HepG2 (cell line): ENCODE measurements around the gene CLIC1. TPM values are rescaled to one million over a fixed set of nuclear protein-coding genes. Genes with fewer than 3 reads are reported as not detected.

Experiments used
- GTF3A ChIP-seq: sonication (generic); formaldehyde crosslinking; conservative IDR thresholded peaks from 2 replicates; pipeline ENCODE4 v1.4.0; 2020; ENCODE audit warnings: mild to moderate bottlenecking, missing genetic modification reagents
- KDM4B ChIP-seq: sonication (generic); formaldehyde crosslinking; IDR thresholded peaks from 2 replicates; pipeline ENCODE4 v1.4.0; 2020; ENCODE audit warnings: missing genetic modification reagents
- MAF1 ChIP-seq: sonication (generic); formaldehyde crosslinking; IDR thresholded peaks from 2 replicates; pipeline ENCODE4 v1.5.0; 2020; ENCODE audit warnings: missing genetic modification reagents, borderline replicate concordance
- MLLT10 ChIP-seq: sonication (generic); formaldehyde crosslinking; IDR thresholded peaks from 2 replicates; pipeline ENCODE4 v1.4.0; 2020; ENCODE audit warnings: missing genetic modification reagents
- PTBP1 ChIP-seq: fragments of 200-400 bp; formaldehyde crosslinking; IDR thresholded peaks from 2 replicates; pipeline ENCODE4 v1.6.1; 2018; ENCODE audit warnings: low read length, low read depth; ENCODE audit not compliant: poor library complexity, severe bottlenecking
- ZFP36L2 ChIP-seq: sonication (generic); formaldehyde crosslinking; IDR thresholded peaks from 2 replicates; pipeline ENCODE4 v1.4.0; 2020; ENCODE audit warnings: missing genetic modification reagents
- ZNF337 ChIP-seq: sonication (generic); formaldehyde crosslinking; IDR thresholded peaks from 2 replicates; pipeline ENCODE4 v1.5.1; 2020; ENCODE audit warnings: missing genetic modification reagents, low read depth, mild to moderate bottlenecking, borderline replicate concordance
- ZNF550 ChIP-seq: sonication (generic); formaldehyde crosslinking; IDR thresholded peaks from 2 replicates; pipeline ENCODE4 v1.4.0; 2020; ENCODE audit warnings: mild to moderate bottlenecking, missing genetic modification reagents, borderline replicate concordance
- ZNF598 ChIP-seq: sonication (generic); formaldehyde crosslinking; IDR thresholded peaks from 2 replicates; pipeline ENCODE4 v1.5.1; 2020; ENCODE audit warnings: mild to moderate bottlenecking, missing genetic modification reagents, borderline replicate concordance
- polyA plus RNA-seq, 8 experiments: library from polyadenylated mRNA; depleted of rRNA in 3 of 8; stranded (reverse) in 7 of 8; unstranded in 1 of 8; fragments of >200 nt; fragmentation: Illumina TruSeq in 4 of 8; extraction: Trizol in 4 of 8; gene quantifications; 2 replicates each; pipeline versions ENCODE4 v1.2.1 to v1.2.3, GENCODE V29; 2011 to 2016; ENCODE audit warnings: low read depth in 4 of 8, missing spikeins in 1 of 8, mixed read lengths in 1 of 8; ENCODE audit not compliant: insufficient read depth in 1 of 8
- total RNA-seq, 5 experiments: library from RNA; depleted of rRNA; stranded (reverse); fragments of >200 nt; fragmentation: Illumina TruSeq; extraction: Trizol; gene quantifications; 2 replicates each; pipeline ENCODE4 v1.2.3, GENCODE V29; 2016; ENCODE audit warnings: low read depth in 1 of 5
- TF ChIP-seq, protein P1 (sequence below): sonication (generic); formaldehyde crosslinking; IDR thresholded peaks from 2 replicates; pipeline ENCODE4 v1.4.0; 2020; ENCODE audit warnings: missing genetic modification reagents, borderline replicate concordance
- TF ChIP-seq, protein P2 (sequence below): sonication (generic); formaldehyde crosslinking; IDR thresholded peaks from 2 replicates; pipeline ENCODE4 v1.4.0; 2020; ENCODE audit warnings: missing genetic modification reagents
- TF ChIP-seq, protein P3 (sequence below): sonication (generic); formaldehyde crosslinking; IDR thresholded peaks from 2 replicates; pipeline ENCODE4 v1.9.0; 2021; ENCODE audit warnings: missing genetic modification reagents, borderline replicate concordance
- TF ChIP-seq, protein P4 (sequence below): sonication (generic); formaldehyde crosslinking; IDR thresholded peaks from 2 replicates; pipeline ENCODE4 v1.4.0; 2020; ENCODE audit warnings: missing genetic modification reagents
- TF ChIP-seq, protein P5 (sequence below): sonication (generic); formaldehyde crosslinking; IDR thresholded peaks from 2 replicates; pipeline ENCODE4 v1.8.0; 2022; ENCODE audit warnings: missing genetic modification reagents, mild to moderate bottlenecking, moderate library complexity, borderline replicate concordance

CLIC1 gene
- total and polyA plus RNA-seq, 2 of the 13 experiments (the other 11 are each of a cell fraction or from before 2014, with no cell fraction given) = 602 to 891 TPM

DNA sequence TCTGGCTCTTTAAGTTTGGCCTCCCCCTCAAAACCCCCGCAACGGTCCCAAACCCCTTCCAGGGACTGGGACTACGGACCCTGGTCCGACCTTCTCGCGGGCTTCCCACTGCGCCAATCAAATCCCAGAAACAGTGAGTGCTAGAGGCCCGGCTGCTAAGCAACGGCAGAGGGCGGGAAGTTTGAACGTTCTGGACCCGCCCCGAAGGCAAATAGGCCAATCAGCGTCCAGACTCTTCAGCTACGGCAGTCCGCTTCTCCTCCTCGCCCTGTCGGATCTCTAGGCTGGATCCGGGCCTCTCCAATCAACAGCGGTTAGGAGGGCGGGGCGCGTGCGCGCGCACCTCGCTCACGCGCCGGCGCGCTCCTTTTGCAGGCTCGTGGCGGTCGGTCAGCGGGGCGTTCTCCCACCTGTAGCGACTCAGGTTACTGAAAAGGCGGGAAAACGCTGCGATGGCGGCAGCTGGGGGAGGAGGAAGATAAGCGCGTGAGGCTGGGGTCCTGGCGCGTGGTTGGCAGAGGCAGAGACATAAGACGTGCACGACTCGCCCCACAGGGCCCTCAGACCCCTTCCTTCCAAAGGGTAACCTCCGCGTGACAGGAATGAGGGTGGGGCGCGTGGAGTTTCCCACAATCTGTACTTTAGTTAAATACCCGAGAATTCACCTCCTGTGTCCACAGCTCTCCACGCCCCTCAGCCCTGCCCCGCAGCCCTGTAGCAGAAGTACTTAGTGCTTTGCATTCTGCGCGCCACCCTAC lies 3.5 kb upstream of the CLIC1 start, which contains the start of gene MSH5 (continued):
- TF ChIP-seq, protein P1, sequence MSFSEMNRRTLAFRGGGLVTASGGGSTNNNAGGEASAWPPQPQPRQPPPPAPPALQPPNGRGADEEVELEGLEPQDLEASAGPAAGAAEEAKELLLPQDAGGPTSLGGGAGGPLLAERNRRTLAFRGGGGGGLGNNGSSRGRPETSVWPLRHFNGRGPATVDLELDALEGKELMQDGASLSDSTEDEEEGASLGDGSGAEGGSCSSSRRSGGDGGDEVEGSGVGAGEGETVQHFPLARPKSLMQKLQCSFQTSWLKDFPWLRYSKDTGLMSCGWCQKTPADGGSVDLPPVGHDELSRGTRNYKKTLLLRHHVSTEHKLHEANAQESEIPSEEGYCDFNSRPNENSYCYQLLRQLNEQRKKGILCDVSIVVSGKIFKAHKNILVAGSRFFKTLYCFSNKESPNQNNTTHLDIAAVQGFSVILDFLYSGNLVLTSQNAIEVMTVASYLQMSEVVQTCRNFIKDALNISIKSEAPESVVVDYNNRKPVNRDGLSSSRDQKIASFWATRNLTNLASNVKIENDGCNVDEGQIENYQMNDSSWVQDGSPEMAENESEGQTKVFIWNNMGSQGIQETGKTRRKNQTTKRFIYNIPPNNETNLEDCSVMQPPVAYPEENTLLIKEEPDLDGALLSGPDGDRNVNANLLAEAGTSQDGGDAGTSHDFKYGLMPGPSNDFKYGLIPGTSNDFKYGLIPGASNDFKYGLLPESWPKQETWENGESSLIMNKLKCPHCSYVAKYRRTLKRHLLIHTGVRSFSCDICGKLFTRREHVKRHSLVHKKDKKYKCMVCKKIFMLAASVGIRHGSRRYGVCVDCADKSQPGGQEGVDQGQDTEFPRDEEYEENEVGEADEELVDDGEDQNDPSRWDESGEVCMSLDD (CRISPR knock-in tag) = peak; percentile 78; the same call in 1 of the 2 replicates
- TF ChIP-seq, protein P2, sequence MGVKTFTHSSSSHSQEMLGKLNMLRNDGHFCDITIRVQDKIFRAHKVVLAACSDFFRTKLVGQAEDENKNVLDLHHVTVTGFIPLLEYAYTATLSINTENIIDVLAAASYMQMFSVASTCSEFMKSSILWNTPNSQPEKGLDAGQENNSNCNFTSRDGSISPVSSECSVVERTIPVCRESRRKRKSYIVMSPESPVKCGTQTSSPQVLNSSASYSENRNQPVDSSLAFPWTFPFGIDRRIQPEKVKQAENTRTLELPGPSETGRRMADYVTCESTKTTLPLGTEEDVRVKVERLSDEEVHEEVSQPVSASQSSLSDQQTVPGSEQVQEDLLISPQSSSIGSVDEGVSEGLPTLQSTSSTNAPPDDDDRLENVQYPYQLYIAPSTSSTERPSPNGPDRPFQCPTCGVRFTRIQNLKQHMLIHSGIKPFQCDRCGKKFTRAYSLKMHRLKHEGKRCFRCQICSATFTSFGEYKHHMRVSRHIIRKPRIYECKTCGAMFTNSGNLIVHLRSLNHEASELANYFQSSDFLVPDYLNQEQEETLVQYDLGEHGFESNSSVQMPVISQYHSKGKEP (CRISPR knock-in tag) = no peak
- TF ChIP-seq MAF1 (CRISPR knock-in tag) (0 out of 2 replicates have a peak, but pooled peaks have one; percentile 73), KDM4B (CRISPR knock-in tag) (no peak), ZNF550 (CRISPR knock-in tag) (0 out of 2 replicates have a peak, but pooled peaks have one; percentile 66), ZFP36L2 (CRISPR knock-in tag) (0 out of 2 replicates have a peak, but pooled peaks have one; percentile 60), ZNF598 (CRISPR knock-in tag) (peak; percentile 96), GTF3A (CRISPR knock-in tag) (no peak), ZNF337 (CRISPR knock-in tag) (peak; percentile 95), PTBP1 (no peak), MLLT10 (CRISPR knock-in tag) (no peak)
- TF ChIP-seq, protein P3, sequence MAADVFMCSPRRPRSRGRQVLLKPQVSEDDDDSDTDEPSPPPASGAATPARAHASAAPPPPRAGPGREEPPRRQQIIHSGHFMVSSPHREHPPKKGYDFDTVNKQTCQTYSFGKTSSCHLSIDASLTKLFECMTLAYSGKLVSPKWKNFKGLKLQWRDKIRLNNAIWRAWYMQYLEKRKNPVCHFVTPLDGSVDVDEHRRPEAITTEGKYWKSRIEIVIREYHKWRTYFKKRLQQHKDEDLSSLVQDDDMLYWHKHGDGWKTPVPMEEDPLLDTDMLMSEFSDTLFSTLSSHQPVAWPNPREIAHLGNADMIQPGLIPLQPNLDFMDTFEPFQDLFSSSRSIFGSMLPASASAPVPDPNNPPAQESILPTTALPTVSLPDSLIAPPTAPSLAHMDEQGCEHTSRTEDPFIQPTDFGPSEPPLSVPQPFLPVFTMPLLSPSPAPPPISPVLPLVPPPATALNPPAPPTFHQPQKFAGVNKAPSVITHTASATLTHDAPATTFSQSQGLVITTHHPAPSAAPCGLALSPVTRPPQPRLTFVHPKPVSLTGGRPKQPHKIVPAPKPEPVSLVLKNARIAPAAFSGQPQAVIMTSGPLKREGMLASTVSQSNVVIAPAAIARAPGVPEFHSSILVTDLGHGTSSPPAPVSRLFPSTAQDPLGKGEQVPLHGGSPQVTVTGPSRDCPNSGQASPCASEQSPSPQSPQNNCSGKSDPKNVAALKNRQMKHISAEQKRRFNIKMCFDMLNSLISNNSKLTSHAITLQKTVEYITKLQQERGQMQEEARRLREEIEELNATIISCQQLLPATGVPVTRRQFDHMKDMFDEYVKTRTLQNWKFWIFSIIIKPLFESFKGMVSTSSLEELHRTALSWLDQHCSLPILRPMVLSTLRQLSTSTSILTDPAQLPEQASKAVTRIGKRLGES (CRISPR knock-in tag) = no peak; the same call in 1 of the 2 replicates
- TF ChIP-seq, protein P4, sequence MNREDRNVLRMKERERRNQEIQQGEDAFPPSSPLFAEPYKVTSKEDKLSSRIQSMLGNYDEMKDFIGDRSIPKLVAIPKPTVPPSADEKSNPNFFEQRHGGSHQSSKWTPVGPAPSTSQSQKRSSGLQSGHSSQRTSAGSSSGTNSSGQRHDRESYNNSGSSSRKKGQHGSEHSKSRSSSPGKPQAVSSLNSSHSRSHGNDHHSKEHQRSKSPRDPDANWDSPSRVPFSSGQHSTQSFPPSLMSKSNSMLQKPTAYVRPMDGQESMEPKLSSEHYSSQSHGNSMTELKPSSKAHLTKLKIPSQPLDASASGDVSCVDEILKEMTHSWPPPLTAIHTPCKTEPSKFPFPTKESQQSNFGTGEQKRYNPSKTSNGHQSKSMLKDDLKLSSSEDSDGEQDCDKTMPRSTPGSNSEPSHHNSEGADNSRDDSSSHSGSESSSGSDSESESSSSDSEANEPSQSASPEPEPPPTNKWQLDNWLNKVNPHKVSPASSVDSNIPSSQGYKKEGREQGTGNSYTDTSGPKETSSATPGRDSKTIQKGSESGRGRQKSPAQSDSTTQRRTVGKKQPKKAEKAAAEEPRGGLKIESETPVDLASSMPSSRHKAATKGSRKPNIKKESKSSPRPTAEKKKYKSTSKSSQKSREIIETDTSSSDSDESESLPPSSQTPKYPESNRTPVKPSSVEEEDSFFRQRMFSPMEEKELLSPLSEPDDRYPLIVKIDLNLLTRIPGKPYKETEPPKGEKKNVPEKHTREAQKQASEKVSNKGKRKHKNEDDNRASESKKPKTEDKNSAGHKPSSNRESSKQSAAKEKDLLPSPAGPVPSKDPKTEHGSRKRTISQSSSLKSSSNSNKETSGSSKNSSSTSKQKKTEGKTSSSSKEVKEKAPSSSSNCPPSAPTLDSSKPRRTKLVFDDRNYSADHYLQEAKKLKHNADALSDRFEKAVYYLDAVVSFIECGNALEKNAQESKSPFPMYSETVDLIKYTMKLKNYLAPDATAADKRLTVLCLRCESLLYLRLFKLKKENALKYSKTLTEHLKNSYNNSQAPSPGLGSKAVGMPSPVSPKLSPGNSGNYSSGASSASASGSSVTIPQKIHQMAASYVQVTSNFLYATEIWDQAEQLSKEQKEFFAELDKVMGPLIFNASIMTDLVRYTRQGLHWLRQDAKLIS (CRISPR knock-in tag) = no peak
- TF ChIP-seq, protein P5, sequence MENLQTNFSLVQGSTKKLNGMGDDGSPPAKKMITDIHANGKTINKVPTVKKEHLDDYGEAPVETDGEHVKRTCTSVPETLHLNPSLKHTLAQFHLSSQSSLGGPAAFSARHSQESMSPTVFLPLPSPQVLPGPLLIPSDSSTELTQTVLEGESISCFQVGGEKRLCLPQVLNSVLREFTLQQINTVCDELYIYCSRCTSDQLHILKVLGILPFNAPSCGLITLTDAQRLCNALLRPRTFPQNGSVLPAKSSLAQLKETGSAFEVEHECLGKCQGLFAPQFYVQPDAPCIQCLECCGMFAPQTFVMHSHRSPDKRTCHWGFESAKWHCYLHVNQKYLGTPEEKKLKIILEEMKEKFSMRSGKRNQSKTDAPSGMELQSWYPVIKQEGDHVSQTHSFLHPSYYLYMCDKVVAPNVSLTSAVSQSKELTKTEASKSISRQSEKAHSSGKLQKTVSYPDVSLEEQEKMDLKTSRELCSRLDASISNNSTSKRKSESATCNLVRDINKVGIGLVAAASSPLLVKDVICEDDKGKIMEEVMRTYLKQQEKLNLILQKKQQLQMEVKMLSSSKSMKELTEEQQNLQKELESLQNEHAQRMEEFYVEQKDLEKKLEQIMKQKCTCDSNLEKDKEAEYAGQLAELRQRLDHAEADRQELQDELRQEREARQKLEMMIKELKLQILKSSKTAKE = peak; percentile 73
